SIG-M5 treated with dmso at 0.1 percent for 504 hours (cell line): ENCODE measurements around the gene ANG.
"Not testable (repeated sequence)": the region's sequence is repeated elsewhere in the genome, so short reads cannot be mapped to it uniquely, and the experiment has no call there.

Experiments
- DNase-seq: peaks from one replicate; lab custom pipeline; 2025; ENCODE audit not compliant: unreplicated experiment; lab: John Stamatoyannopoulos, UW

The ANG gene

DNA sequence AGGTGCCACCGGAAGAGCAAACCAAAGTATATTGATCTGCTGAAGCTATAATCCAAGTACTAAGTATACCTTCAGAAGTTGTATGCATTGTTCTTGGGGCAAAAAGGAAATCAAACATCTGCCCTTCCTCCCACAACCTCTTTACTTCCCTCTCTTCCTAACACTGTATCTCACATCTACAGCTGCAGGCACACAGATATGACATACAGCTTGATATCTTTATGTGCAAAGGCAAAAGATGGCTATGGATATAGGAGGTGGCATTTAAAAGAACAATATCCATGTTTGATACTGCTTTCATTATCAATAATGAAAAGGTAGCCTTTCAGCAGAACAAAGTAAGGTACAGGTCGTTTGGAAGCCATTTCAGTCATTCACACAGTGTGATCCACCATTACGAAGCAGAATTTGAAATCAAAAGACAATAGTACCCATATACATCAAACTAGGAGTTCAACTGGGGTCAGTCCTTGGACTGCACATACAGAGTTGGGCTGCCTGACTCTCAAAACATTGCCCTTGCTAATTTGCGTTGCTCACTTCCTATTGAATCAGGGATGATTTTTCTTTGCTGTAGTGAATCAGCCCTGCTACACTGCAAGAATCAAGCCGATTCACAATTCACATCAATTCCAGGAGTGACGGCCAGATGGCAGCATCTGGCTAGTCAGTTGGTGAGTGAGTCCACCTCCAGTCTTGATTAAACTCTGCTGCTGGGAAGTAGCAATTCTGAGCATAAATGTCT, 8.9 kb downstream of the ANG start:
- peak; percentile 58 for DNase-seq

DNA sequence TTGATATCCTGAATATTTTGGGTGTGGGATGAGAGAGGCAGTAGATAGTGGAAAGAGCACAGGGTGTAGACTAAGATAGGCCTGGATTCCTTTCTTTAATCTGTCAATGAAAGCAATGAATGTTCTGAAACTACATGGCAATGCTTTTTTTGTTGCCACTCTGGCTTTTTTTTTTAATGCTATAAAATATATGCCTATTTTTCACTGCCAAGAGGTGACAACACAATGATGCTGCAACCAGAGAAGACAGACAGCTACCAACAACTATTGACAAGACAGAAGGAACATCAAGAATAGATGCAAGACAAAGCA, 9.4 kb downstream of the ANG start:
- DNase-seq: no peak

DNA sequence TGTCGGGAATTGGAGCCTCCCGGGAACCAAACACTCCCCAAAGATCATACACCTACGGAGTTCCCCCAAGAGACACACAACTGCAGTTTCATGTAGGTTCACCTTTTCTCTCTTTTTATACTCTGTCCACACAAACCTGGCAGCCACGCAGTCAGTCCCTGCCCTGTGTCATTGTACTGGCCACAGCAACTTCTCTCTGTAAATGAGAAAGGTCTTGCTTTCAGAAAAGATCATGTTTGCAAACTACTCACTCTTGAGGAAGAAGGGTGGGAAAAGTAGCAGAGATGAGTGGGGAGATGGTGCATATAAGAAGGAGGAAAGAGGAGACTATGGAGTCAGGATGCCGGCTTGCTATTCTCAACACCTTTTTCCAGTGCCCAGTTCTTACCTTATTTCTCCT, 10.4 kb downstream of the ANG start:
- DNase-seq: no peak

DNA sequence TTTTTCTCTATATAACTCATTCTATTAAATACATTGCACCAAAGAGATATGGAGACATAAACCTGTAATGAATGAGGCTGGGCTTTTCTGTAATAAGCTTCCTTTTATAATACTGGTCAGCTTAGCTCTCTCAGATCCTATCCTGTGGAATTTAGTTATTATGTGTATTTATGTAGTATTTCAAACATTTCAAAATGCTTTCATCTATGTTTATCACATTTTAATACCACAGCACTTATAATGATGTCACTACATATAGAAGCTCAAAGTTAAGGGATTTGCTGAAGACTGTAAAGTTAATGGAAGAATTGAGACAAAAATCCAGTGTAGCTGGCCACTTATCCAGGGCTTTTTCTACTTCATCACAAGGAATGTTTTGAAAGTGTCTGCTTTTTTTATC, 11.4 kb downstream of the ANG start:
- DNase-seq: no peak

DNA sequence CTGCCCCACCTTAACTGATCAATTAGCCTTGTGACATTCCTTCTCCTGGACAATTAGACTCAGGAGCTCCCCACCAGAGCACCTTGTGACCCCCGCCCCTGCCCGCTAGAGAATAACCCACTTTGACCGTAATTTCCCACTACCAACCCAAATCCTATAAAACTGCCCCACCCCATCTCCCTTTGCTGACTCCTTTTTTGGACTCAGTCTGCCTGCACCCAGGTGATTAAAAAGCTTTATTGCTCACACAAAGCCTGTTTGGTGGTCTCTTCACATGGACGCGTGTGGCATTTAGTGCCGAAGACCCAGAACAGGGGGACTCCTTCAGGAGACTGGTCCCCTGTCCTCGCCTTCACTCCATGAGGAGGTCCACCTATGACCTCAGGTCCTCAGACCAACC, 12.4 kb downstream of the ANG start:
- not testable (repeated sequence) for DNase-seq

DNA sequence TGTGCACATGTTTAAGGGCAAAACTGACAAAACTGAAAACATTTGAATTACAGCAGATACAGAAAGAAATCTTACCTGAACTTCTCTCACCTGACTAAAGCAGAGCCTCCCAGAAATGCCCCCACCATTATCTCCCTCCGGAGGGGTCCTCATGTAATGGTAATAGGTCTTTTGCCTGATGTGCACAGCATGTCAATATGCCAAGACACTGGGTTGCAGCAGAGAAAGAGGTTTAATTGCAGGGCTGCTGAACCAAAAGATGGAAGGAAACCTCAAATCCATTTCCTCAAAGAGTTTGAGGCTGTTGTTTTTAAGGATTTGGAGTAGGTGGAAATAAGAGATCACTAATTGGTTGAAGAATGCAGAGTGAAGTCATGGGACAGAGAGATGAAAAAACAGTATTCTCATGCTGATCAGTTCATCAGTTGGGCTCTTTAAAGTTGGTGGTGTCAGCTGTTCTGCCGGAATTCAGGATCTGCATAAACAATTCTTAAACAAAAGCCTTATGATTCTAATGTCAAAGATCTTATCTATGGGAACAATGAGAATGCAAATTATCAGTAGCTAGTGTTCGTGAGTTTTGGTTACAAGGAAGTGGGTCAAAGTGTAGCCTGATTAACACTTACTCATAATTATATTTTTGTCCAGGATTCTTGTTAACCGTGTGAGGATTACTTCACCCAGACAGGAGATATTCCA, 18.2 kb downstream of the ANG start:
- DNase-seq: no peak

DNA sequence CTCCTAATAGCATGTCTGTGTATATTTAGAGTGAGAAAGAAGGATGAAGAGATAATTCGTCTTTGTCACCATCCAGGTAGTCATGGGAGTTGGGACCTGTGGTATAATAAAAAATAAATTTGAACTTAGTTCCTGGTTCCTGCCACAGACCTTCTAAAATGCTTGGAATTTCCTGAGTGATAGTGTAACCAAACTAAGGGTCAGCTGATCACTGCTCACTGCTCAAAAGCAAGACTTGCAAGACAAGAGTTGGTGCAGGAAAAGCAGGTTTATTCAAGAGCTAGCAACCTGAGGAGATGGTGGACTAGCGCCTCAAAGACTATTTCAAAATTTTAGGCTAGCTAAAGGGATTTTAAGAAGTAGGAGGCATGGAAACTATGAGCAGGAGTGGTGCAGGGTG, 19.1 kb downstream of the ANG start:
- peak; percentile 63 for DNase-seq

DNA sequence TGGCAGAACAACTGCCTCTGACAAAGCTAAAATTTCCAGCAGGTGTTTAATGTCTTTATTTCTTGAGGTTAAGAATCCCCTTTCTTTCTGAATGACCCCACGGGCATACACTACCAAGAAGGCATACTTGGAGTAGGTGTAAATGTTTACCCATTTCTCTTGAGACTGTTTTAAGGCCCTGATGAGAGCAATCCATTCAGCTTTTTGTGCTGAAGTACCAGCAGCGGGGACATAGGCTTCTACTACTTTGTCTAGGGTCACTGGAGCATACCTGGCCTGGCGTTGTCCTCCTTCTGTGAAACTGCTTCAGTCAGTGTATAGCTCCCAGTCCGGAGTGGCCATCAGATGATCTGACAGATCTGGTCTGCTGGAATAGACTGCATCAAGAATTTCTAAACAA, 22.7 kb downstream of the ANG start:
- DNase-seq: no peak

DNA sequence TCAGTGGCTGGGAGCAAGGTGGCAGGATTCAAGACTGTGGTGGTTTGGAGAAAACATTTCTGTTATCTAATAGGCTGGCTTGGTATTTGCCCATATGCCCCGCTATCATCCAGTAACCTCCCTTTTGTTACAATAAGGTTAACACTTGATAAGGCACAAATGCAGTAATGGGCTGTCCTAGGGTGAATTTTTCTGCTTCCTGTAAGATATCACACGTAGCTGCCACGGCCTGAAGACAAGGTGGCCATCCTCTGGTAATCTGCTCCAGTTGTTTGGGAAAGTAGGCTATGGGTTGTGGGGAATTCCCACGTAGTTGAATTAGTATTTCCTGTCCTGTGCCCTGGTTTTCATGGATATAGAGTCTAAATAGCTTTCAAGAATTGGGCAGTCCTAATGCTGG, 23.1 kb downstream of the ANG start:
- DNase-seq: no peak

DNA sequence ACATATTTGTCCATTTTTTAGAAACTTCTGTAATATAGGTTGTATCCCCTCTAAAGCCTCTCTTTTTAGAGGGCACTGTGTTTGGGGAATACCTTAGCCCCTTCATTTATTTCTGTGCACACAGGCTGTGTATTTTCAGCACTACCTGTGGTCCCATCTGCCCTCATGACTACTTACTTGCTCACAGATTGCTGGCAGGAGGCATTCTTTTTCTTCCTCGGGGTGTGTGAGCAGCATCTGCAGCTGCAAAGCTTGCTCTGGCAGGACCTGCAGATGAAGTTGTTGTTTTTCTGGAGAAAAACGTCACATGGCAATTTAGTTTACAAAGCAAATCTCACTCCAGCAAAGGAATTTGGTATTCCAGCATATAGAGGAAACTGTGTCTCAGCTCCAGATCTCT, 24.3 kb downstream of the ANG start:
- no peak for DNase-seq

DNA sequence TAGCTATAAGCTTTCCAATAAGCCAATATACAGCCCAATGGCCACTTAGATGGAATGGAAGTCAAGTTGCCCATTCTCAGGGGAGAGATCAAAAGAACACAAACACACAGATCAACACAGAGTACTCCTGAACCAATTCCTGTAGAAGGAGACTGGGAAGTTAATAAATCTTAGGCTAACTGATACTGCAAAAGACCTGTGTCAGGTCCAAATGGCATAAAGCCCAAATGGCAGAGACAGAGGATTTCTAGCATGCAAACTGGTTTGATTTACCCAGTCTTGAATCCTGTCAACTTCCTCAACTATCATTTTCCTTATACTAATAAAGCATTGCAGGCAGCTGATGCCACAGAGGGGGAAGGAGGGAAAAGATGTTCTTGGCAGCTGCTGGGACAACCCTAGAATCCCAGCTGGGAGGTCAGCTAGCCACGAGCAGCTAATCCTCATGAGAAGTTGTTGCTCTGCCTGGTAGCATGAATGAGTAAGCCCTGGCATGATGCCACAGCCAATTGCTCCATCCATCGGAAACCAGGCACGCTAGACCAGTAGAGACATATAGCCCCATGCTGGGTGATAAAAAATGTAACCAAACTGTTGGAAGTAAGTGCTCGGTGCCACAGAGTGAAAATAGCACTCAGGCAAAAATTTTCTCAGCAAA, 26.2 kb downstream of the ANG start:
- DNase-seq: peak; percentile 20

DNA sequence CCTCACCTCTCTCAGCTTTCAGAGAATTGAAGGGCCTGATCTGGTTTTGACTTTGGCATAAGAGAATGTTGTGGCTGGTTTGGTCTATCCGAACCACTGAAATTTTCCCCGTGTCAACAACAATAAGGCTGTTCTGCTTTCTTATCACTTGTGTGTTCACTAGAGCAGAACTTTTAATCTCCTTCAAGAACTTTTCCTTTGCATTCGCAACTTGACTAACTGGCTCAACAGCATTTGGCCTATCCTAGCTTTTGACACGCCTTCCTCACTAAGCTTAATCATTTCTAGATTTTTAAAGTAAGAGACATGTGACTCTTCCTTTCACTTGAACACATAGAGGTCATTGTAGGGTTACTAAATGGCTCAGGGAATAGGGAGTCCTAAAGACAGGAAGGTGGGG, 31.2 kb downstream of the ANG start:
- peak; percentile 53 for DNase-seq

DNA sequence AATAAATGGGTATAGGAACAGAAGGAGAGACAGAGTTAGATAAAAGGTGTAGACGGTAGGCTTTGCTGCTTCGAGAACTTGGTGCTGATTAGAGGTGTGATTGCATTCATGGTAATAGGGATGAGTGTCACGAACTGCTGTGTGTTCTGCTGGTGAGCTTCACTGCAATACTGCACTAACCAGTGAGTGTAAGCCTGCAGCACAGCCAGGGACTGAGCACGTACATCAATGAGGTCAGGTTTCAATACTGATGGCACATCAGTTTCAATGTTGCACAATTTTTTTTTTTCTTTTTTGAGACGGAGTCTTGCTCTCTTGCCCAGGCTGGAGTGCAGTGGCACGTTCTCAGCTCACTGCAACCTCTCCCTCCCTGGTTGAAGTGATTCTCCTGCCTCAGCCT, 32.2 kb downstream of the ANG start:
- DNase-seq: no peak

DNA sequence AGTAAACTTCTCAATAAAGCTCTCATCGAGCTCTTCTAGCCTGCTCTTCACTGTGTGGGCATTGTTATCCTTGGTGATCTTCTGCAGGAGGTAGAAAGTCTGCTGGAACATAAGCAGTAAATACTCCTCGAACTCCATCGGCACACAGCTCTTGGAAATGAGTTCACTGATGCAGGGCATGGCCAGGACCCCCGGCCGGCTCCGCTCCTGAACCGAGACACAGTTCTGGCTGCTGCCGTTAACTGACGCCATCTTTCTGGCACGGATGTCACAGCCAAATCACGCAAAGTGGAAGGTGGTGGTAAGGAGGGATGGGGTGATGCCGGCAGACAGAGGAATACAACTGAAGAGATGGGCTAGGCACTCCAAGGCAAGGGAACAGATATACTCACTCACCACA, 33.5 kb downstream of the ANG start:
- DNase-seq: no peak

DNA sequence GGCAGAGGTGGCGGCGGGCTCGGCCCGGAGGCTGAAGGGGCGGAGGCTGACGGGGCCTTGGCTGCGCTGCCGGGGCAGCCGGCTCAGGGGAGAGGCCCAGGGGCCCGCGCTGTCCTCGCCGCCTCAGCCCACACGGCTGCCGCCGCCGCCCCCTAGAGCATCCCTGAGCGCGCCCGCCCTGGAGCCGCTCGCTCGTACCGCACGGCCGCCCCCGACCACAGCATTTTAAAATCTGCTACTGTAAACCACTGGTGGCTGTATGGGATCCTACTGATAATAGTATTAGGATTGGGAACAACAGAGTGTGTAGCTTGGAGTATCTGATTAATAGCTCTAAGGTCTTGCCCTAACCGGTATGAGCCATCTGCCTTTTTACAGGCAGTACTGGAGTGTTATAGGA, 34.9 kb downstream of the ANG start:
- DNase-seq: no peak

DNA sequence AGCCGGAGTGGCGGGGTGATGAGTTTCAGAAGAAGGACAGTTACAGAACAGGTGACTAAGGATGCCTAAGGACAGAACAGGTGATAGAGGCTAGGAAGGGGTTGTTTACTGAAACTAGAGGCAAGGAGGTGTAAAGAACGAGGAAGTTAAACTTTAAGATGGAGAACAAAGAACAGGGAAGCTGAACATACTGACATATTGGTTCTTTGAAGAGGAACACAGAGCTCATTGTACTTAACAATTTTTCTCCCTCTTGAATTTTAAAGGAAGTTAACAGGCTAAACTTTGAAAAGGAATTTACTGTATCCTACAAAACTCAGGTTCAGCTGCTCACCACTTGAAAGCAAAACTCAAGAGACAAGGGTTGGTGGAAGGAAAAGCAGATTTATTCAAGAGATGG, 37.6 kb downstream of the ANG start:
- DNase-seq: not testable (repeated sequence)

DNA sequence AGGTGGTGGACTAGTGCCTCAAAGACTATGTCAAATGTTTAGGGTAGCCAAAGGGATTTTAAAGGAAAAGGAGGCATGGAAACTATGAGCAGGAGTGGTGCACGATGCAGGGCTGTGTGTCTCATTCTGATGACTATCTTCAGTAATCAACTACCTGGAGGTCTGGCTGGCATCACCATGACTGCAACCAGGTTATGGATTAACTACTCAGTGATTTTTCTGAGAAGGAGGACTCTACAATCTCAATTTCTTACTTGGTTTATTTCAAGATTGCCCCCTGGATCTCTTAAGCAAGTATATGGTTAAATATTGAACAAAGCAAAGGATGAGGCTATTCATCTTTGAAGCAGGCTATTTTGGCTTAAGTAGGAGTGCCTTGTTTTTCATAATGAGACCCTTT, 38.0 kb downstream of the ANG start:
- DNase-seq: no peak

DNA sequence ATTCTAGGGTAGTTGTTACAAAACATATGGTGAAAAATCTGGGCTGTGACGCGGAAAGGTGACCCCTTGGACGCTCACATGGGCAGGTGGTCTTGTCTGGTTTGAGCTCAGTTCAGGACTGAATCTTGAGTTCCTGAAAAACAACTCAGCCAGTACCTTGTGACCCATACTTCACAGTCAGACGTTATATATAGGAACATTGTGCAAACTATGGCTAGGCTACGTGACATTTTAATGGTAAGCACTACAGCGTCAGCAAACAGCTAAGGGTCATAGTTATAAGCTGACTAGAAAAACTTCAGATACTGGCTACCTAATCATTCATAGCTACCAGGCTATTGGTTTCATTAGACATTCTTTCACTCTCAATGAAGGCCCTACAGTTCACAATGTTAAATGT, 42.3 kb downstream of the ANG start:
- peak; percentile 16 for DNase-seq

DNA sequence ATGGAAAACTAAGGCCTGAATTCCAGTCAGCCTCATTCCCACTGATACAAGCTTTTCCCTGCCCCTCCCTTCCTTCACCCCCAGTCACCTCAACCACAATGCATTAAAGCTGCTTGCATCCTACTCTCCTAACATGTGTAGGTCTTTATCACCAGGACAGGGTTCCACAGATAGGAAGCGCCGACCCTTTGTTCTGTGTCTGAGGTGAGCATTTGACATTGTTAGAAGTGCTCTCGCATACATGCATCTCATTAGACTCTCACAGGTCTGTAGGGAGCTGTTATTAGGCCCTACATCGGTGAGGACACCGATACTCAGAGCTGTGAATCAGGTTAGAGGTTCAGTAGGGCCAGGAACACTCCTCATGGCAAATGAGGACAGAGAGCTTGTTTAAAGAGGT, 43.9 kb downstream of the ANG start:
- no peak for DNase-seq

DNA sequence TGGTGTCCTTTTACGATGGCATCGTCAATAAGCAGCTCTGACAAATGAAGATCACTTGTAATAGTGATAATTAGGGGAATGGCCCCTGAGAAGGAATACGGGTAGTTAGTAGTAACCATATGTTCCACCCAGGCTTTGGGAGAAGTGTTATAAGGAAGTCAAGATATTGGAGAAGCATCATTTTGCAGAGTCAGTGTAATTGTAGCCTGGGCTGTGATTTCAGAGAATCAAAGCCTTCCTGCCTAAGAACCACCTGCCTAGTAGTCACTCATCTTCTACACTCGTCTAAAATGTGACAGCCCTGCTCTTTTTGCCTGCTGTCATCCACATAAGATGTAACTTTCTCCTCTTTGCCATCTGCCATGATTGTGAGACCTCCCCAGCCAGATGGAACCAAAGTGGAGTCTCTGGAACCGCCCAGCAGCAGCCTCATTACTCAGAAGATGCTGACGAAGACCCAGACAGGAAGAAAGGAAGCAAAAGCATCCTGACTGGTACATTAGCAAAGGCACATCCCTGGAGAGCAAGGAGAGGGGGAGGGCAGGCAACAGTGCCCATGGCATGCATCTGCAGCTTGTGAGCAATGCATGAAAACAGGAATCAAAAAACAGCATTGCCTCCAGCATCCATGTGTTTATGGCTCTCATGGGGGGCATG, 44.5 kb downstream of the ANG start:
- no peak for DNase-seq

DNA sequence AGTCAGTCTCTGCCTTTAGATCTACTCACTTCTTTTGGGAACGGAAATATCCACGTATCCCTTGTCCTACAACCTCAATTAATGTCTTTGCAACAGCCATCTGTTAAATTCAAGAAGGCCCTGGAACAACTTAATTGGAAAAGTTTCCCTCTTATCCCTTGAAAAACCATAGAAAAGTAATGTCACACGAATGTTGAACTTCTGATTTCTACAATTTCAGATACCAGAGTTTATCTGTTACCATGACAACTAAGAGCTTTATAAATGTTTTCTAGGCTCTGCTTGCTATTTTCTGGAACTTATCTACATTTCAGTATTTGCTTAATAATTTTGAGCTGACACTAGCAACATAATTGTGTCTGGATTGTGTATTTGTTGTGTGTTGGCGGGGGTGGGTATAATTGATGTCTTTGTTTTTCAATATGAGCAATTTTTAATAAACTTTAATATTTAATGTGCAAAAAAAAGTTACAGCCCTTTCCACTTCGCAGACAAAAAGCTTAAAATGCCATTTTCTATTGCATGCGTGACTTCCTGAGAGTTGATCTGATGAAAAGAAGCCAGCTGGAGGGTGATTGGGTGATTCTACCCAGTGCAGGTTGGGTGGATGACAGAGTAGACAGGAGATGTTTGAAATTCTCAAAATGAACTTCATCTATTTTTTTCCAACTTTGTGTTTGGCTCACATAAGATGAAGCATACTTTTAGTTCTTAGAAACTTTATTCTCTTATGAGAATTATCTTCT, 45.3 kb downstream of the ANG start:
- DNase-seq: no peak
